ENCODE measurements around the gene ZSCAN31.
"Not testable (repeated sequence)": the region's sequence is repeated elsewhere in the genome, so short reads cannot be mapped to it uniquely, and the experiment has no call there.

Gene ZSCAN31

DNA sequence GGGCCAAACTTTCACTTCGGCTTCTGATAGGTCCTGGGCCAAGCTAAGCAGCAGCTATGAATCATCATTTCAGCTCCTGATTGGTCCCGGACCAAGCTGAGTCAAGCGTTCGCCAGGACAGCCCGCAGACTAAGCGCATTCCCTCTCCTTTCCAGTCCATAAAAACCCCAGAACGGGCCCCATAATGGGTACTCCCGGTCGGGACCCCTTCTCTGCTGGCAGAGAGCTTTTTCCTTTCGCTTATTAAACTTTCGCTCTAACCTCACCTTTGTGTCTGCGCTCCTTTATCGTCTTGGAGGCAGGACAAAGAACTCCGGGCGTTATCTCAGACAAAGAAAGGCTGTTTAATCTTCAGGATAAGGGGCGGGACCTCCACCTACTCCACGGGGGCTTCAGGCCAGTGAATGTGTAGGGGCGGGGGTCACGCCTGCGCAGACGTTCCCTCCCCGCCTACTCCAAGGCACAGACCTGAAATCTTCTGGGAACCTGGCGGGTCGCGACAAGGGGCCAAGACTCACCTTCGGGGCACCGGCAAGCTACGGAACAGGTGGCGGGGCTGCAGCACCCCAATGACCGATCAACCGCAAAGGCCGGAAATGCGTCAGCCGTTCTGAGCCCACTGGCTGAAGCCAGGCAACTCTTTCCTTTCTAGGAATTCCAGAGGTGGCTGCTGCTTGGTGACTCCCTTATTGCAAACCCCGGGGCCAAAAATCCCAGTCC lies at the start of gene ZSCAN31:
ZSCAN31 (minus strand) TSS at position 585 of the 720 bp plus-strand sequence. CDS start 6,465 bp downstream, outside the sequence.
- peak; percentile 35 to 99 (median 84) for DNase-seq

DNA sequence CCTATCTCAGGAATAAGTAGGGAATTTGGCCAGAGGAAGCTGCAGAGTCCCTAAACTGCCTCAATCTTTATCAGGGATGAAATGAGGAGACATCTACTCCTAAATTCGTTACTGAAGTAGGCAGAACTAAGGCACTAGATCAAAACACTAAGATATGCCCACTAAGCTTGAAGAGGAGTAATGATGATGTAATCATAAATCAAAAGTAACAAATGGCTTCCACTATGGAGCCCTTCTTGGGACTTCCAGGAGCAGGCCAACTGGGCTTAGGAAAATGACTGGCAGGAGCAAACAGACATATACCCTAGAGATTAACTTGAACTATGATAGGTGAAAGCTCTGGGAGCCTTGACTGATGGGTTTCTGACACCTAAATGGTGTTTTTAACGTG lies 48.2 kb upstream of the ZSCAN31 start:
- DNase-seq, result no peak

- peak in 56 of 58 donors; percentile 1 to 72 (median 37) for DNase-seq
Measured at GRCh38 chr6:28383235-28384142, 47.5 kb upstream of the ZSCAN31 start.

DNA sequence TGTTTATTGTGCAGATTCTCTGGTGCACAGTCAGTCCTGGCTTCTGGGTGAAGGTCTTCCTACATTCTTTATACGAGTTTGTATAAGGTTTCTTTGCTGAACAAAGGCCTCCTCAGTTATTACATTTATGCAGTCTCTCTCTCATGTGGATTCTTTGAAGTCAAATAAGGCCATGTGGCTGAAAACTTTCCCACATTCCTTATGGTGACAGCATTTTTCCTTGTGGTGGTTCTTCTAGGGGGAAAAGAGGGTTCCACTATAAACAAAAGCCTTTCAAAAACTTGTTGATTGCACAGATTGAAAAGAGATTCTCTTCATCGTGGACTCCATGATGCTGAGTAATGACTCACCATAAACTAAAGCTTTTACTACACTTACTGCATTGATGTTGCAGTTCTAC lies 44.4 kb upstream of the ZSCAN31 start:
- DNase-seq, result no peak

DNA sequence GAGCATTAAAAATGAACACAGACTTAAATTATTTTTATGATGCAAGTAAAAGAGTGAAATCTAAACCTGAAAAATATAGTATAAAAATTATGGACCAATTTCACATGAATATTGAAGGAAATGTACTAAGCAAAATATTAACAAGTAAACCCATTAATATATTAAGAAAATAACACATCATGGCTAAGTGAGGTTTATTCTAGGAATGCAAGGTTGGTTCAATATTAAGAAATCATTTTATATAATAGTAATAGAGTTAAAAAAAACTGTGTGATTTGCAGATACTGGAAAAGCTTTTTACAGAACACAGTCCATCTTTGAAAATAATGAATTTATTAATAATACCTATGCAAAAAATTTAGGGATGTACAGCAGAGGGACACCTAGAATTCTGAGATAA lies 42.7 kb upstream of the ZSCAN31 start:
- no peak for DNase-seq

DNA sequence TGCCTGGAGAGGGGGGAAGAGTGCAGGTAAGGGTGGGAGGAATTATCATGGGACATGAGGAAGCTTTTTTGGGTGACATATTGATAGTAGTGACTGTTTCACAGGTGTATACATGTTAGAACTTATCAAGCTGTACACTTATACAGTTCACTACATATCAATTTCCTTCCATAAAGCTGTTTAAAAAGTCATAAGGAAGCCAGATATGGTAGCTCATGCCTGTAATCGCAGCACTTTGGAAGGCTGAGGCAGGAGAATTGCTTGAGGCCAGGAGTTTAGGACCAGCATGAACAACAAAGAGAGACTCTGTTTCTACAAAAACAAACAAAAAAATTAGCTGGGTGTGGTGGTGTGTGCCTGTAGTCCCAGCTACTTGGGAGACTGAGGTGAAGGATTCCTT lies 41.9 kb upstream of the ZSCAN31 start:
- no peak for DNase-seq

- DNase-seq, result no peak
Measured at GRCh38 chr6:28373925-28374324, 38.0 kb upstream of the ZSCAN31 start.

DNA sequence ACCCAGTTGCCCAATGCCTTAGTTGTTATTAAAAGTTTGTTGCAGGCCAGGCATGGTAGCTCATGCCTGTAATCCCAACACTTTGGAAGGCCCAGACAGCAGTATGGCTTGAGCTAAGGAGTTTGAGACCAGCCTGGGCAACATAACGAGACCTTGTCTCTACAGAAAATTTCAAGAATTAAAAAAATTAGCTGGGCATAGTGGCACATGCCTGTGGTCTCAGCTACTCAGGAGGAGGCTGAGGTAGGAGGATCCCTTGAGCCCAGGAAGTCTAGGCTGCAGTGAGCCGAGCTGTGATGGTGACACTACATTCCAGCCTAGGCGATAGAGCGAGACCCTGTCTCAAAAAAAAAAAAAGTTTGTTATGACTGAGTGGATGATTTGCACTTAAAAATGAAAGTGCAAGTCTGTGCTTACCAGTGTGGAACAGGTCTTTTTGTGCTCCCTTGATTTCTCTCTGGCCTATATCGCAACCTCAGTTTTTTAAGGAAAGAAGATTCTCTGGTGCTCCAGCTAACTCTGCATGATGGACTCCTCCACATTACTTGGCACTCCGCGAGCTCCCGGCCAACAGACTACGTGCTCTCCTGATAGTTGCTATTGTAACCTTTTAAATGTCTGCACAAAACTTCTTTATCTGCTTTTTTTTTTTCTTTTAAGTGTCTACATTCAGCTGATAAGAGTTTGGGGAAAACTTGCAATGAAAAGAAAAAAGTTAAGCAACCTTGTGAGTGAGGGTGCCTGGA lies 35.9 kb upstream of the ZSCAN31 start:
- DNase-seq, result no peak

GRCh38 chr6:28371280-28371679 lies 35.3 kb upstream of the ZSCAN31 start:
- no peak for DNase-seq

DNA sequence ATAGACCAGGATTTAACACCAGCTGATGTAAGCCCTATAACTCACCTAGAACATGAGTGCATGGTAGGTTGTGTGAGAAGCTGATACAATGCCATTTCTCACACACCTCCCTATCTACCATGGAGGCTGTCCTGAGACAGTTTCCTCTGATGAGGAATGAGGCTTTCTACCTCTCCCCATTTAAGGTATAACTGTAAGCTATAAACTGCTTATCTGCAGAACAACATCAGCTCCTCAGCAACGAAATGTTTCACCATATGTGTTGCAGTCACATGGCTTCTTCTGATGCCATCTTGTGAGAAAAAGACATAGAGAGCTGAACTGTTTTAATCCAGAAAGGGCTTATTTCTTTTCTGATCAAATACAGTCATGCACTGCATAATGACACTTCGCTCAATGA lies 34.5 kb upstream of the ZSCAN31 start:
- DNase-seq, result no peak

DNA sequence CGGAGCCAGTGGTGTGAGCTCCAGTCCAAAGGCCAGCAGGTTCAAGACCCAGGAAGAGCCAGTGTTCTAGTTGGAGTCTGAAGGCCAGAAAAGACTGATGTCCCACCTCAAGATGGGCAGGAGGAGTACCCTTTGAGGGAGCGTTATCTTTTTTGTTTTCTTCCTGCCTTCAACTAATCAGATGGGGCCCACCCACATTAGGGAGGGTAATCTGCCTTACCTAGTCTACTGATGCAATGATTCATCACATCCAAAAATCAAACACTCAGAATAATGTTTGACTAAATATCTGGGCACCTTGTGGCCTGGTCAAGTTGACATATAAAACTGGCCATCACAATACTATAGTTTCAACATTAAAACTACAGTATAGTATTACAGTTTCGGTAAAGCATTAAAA lies 33.5 kb upstream of the ZSCAN31 start:
- DNase-seq, result no peak

GRCh38 chr6:28368522-28368921 lies 32.6 kb upstream of the ZSCAN31 start:
- DNase-seq, result no peak

GRCh38 chr6:28365590-28365989 lies 29.6 kb upstream of the ZSCAN31 start:
- not testable (repeated sequence) for DNase-seq

- no peak for DNase-seq
Measured at GRCh38 chr6:28360961-28361360, 25.0 kb upstream of the ZSCAN31 start.

DNA sequence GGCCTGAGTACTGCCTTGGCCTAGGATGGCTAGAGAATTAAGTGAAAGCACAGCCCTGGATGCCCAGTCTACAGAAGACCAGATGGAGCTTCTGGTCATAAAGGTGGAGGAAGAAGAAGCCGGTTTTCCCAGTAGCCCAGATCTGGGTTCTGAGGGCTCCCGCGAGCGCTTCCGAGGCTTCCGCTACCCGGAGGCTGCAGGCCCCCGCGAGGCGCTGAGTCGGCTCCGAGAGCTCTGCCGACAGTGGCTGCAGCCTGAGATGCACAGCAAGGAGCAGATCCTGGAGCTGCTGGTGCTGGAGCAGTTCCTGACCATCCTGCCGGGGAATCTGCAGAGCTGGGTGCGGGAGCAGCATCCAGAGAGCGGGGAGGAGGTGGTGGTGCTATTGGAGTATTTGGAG lies 23.6 kb upstream of the ZSCAN31 start:
- DNase-seq, result not testable (repeated sequence)

- peak in 8 of 58 donors; percentile 3 to 28 (median 14) for DNase-seq
Measured at GRCh38 chr6:28357036-28357435, 21.1 kb upstream of the ZSCAN31 start.

DNA sequence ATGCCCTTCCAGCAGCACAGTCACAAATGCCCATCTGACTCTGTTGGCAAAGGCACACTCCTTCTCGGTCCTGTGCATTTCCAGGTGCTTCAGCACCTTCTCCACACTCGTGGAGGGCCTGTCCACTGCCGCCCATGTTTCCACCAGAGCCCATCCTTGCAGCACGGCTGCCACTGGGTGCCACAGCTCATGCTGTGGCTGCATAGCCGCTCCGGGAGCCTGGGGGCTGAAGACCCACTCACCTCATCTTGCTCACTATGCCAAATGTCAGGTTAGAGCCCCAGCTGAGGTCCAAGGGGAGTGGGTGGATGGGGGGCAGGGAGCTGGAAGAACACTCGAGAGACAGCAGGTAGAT lies 20.7 kb upstream of the ZSCAN31 start:
- DNase-seq, result peak in 3 of 58 donors; percentile 6 to 28 (median 19)

DNA sequence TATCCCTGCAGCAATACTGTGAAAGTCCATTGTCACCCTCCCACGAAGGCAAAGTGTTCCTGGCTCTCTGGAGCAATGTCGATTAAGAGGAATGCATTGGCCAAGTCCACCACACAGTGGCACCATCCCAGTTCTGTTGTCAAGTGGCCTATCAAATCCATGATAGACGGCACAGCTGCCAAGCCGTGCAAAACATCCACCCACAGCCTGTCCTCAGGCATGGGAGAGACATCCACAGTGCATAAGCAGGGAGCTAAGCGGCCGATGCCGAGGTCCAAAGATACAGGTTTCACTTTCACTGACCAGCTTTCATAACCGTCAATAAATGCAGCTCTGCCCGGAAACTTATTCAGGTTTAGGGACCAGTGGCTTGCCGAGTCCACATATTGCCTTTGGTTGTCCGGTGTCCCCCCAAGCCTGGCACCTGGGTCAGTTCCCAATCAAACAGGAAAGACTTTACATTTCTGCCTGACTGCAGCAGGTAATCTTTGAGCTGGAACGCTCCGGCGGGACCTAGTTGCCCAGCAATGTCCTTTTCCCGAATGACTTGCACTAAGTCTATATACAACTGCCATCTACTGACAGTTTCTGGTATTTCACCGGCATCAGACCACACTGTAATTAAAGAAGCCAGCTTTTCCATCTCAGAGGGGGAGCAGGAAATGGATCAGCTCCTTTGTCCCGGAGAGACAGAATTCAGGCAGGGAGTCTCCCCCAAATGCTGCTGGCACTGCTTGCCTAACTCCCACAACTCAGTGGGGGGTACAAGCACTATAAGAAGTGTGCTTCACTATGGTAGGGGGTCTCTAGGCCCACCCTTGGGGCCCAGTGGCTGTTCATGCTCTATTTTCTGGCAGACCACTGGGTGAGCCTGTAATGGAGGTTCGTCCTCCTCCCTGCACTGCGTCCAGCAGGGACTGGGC lies 20.1 kb upstream of the ZSCAN31 start:
- peak in 57 of 58 donors; percentile 15 to 87 (median 65) for DNase-seq

DNA sequence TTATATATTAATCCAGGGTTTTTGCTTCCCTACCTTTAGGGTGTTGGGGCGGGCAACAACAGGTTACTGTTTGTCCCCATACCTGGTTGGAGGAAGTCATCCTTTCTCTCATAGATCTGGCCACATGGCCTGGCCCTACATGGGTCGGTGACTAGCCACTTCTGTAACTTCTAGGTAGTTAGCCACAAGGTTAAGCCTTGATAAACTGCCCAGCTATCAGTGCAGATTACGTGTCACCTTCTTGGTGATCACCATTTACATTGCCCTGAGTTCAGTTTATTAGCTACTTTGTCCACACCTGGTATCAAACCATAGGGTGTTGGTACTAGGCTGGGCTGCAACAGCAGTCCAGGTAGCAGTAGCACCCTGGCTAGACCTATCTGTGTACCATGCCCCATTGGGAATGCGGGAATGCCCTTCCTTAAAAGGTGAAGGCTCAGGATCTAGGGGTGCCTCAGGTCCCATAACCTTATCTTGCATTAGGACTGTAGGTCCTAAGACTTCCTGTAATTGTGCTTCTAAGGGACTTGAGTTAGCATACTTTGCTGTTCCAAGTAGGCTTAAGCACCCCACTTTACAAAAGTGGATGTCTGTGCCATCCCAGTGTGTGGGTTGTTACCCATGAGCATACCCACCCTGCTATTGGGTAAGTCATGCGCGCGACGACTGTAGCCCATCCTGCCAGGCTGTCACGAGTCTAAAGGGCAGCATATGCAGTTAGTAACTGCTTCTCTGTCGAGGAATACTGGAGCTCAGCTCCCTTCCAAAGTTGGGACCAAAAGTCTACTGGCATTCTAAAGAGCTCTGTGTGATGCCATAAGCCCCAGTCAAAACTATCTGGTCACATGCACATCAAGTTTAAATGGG lies 19.0 kb upstream of the ZSCAN31 start:
- DNase-seq, result no peak
